Astrocyte (in vitro differentiated cells and primary cell): ENCODE results near the gene MXD3. TPM values are rescaled to one million over a fixed set of nuclear protein-coding genes. Genes with fewer than 3 reads are reported as not detected.
A peak's percentile ranks its signal among the peaks of the same experiment; 100 is the strongest.

Experiments used
- DNase-seq: peaks from one replicate; pipeline ENCODE4 v3.0.0-alpha.2; 2010; ENCODE audit warnings: low read depth
- FAIRE-seq: peaks from 2 replicates; lab custom pipeline; 2011; peaks lifted over from hg19 to GRCh38; lab: Jason Lieb, UNC
- H2AFZ ChIP-seq: 2 replicates; pipeline ENCODE4 v1.6.0; 2012; ENCODE audit warnings: low read depth, low read length, inconsistent platforms
- H3K27ac ChIP-seq: 2 replicates; pipeline ENCODE4 v1.5.1; 2011; ENCODE audit warnings: low read depth, low read length, inconsistent platforms
- H3K27me3 ChIP-seq: 2 replicates; pipeline ENCODE4 v1.6.0; 2011; ENCODE audit warnings: low read length, inconsistent platforms; ENCODE audit not compliant: insufficient read depth
- H3K36me3 ChIP-seq: 2 replicates; pipeline ENCODE4 v1.5.1; 2011; ENCODE audit warnings: low read length, inconsistent platforms; ENCODE audit not compliant: insufficient read depth
- H3K4me1 ChIP-seq: 2 replicates; pipeline ENCODE4 v1.5.1; 2011; ENCODE audit warnings: low read length, inconsistent platforms; ENCODE audit not compliant: insufficient read depth
- H3K4me2 ChIP-seq: 2 replicates; pipeline ENCODE4 v1.6.0; 2012; ENCODE audit warnings: low read length, inconsistent platforms
- H3K4me3 ChIP-seq: 2 replicates; pipeline ENCODE4 v1.5.1; 2011; ENCODE audit warnings: low read depth, mild to moderate bottlenecking, low read length, inconsistent platforms; ENCODE audit not compliant: insufficient read depth
- H3K79me2 ChIP-seq: 2 replicates; pipeline ENCODE4 v1.6.0; 2012; ENCODE audit warnings: mild to moderate bottlenecking, low read length, inconsistent platforms; ENCODE audit not compliant: insufficient read depth
- H3K9ac ChIP-seq: 2 replicates; pipeline ENCODE4 v1.6.0; 2012; ENCODE audit warnings: mild to moderate bottlenecking, low read length, inconsistent platforms
- H3K9me3 ChIP-seq: 2 replicates; pipeline ENCODE4 v1.5.1; 2012; ENCODE audit warnings: low read depth, mild to moderate bottlenecking, low read length, inconsistent platforms; ENCODE audit not compliant: insufficient read depth
- H4K20me1 ChIP-seq: 2 replicates; pipeline ENCODE4 v1.6.0; 2012; ENCODE audit warnings: low read length, inconsistent platforms; ENCODE audit not compliant: insufficient read depth
- H3K27ac Mint-ChIP-seq: one replicate; pipeline ENCODE4 v1.8.0; 2021; ENCODE audit warnings: mild to moderate bottlenecking, mixed read lengths; ENCODE audit not compliant: unreplicated experiment
- H3K27me3 Mint-ChIP-seq: one replicate; pipeline ENCODE4 v1.8.0; 2021; ENCODE audit warnings: low read depth, mixed read lengths; ENCODE audit not compliant: unreplicated experiment
- H3K36me3 Mint-ChIP-seq: one replicate; pipeline ENCODE4 v1.8.0; 2021; ENCODE audit warnings: low read depth, mixed read lengths; ENCODE audit not compliant: unreplicated experiment
- H3K4me1 Mint-ChIP-seq: one replicate; pipeline ENCODE4 v1.8.0; 2021; ENCODE audit warnings: low read depth, mixed read lengths; ENCODE audit not compliant: unreplicated experiment
- H3K4me3 Mint-ChIP-seq: one replicate; pipeline ENCODE4 v1.8.0; 2021; ENCODE audit warnings: mild to moderate bottlenecking, moderate library complexity, mixed read lengths; ENCODE audit not compliant: unreplicated experiment
- H3K9me3 Mint-ChIP-seq: one replicate; pipeline ENCODE4 v1.8.0; 2021; ENCODE audit warnings: mild to moderate bottlenecking, mixed read lengths; ENCODE audit not compliant: unreplicated experiment
- EZH2 ChIP-seq: IDR thresholded peaks from 2 replicates; pipeline ENCODE4 v1.6.1; 2012; ENCODE audit warnings: mild to moderate bottlenecking, low read length, inconsistent platforms; ENCODE audit not compliant: insufficient read depth
- total RNA-seq: library from RNA; stranded (reverse); gene quantifications from 2 replicates; pipeline ENCODE4 v1.2.1, GENCODE V29; 2021
- TF ChIP-seq, protein P1 (sequence below): IDR thresholded peaks from 2 replicates; pipeline ENCODE4 v1.5.1; 2011; ENCODE audit warnings: low read depth, mild to moderate bottlenecking, inconsistent platforms, low read length, moderate library complexity; ENCODE audit not compliant: insufficient read depth

MXD3 gene
- total RNA-seq, 1 donor from 2014 or later: 2.8 TPM

- peak overlapping the region; percentile 80 for H3K4me3 Mint-ChIP-seq
- no peaks in the 10 kb centered on the region for H3K27me3 Mint-ChIP-seq
- H3K9ac ChIP-seq: peak overlapping the region; percentile 78
These were observed 824 bp downstream of the MXD3 start for GRCh38 chr5:177310757-177311391.

DNA sequence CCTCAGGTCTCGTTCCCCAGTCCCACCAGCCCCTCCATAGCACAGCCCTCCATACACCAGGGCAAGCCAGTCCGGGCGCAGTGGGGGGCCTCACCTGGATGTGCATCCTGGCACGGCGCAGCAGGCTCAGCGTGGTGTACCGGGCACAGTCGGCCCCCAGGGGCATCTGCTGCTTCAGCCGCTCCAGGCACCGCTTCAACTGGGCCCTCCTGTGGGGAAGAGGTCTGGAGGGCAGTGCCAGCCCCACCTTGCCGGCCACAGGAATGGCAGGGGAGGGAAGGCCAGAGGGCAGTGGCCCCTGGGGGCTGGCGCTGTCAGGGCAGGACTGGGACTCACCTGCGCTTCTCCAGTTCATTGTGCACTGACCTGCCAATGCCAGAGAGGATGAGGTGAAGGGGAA lies 1.4 kb downstream of the MXD3 start:
- H3K9me3 Mint-ChIP-seq: no peaks in the 10 kb centered on the region
- Histone ChIP-seq H3K4me1 (peaks cover 23% of the 10 kb centered on the region), H3K36me3 (peaks cover 10% of the 10 kb centered on the region), H4K20me1 (peaks cover 41% of the 10 kb centered on the region), H3K27me3 (no peaks in the 10 kb centered on the region), H2AFZ (no peak overlapping the region), H3K4me3 (peak overlapping the region; percentile 34), H3K9ac (peak overlapping the region; percentile 78), H3K27ac (no peak overlapping the region), H3K9me3 (no peaks in the 10 kb centered on the region), H3K4me2 (peak overlapping the region; percentile 97), H3K79me2 (peaks cover 32% of the 10 kb centered on the region)
- H3K4me1 Mint-ChIP-seq: peaks cover 13% of the 10 kb centered on the region
- peak overlapping the region; percentile 81 for H3K27ac Mint-ChIP-seq
- no peaks in the 10 kb centered on the region for H3K27me3 Mint-ChIP-seq
- no peak for FAIRE-seq
- DNase-seq: no peak
- H3K4me3 Mint-ChIP-seq: no peak overlapping the region
- no peak for TF ChIP-seq EZH2
- TF ChIP-seq, protein P1, sequence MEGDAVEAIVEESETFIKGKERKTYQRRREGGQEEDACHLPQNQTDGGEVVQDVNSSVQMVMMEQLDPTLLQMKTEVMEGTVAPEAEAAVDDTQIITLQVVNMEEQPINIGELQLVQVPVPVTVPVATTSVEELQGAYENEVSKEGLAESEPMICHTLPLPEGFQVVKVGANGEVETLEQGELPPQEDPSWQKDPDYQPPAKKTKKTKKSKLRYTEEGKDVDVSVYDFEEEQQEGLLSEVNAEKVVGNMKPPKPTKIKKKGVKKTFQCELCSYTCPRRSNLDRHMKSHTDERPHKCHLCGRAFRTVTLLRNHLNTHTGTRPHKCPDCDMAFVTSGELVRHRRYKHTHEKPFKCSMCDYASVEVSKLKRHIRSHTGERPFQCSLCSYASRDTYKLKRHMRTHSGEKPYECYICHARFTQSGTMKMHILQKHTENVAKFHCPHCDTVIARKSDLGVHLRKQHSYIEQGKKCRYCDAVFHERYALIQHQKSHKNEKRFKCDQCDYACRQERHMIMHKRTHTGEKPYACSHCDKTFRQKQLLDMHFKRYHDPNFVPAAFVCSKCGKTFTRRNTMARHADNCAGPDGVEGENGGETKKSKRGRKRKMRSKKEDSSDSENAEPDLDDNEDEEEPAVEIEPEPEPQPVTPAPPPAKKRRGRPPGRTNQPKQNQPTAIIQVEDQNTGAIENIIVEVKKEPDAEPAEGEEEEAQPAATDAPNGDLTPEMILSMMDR: no peak
- H3K36me3 Mint-ChIP-seq: peaks cover 14% of the 10 kb centered on the region

More at GRCh38 chr5:177310757-177311391, 824 bp downstream of the MXD3 start:
- H3K36me3 ChIP-seq: peaks cover 10% of the 10 kb centered on the region
- peak overlapping the region; percentile 70 for H3K4me3 ChIP-seq
- H3K27me3 ChIP-seq: no peaks in the 10 kb centered on the region
- no peak for DNase-seq
- no peak overlapping the region for H2AFZ ChIP-seq
- H3K79me2 ChIP-seq: peaks cover 26% of the 10 kb centered on the region
- TF ChIP-seq EZH2: no peak
- TF ChIP-seq, protein P1: no peak
- H3K4me2 ChIP-seq: peak overlapping the region; percentile 97
- no peaks in the 10 kb centered on the region for H3K9me3 ChIP-seq
- peaks cover 8% of the 10 kb centered on the region for H3K4me1 Mint-ChIP-seq
- H3K9me3 Mint-ChIP-seq: no peaks in the 10 kb centered on the region
- H3K4me1 ChIP-seq: peaks cover 19% of the 10 kb centered on the region
- no peak overlapping the region for H3K27ac ChIP-seq
- H3K27ac Mint-ChIP-seq: peak overlapping the region; percentile 81
- peaks cover 38% of the 10 kb centered on the region for H4K20me1 ChIP-seq
- FAIRE-seq: no peak
- peaks cover 12% of the 10 kb centered on the region for H3K36me3 Mint-ChIP-seq
